Measurements from ENCODE around the gene STX18. TPM values are rescaled to one million over a fixed set of nuclear protein-coding genes. Genes with fewer than 3 reads are reported as not detected.
"Not testable (repeated sequence)": the region's sequence is repeated elsewhere in the genome, so short reads cannot be mapped to it uniquely, and the experiment has no call there.

STX18 gene
- total RNA-seq, 4 donors from 2014 or later: 17.8 to 25.4 (median 23.4) TPM

GRCh38 chr4:4575284-4576211 lies 33.7 kb upstream of the STX18 start:
- Histone ChIP-seq H3K27ac (peak overlapping the region in 3 of 4 donors; percentile 51 to 78 (median 75)), H3K9me3 (no peaks in the 10 kb centered on the region), H3K27me3 (no peaks in the 10 kb centered on the region), H3K4me3 (peak overlapping the region; percentile 67), H3K36me3 (no peaks in the 10 kb centered on the region), H3K4me1 (peaks cover 0 to 4% (median 0%) of the 10 kb centered on the region in 3 donors)
- ATAC-seq: peak; percentile 81
- 46 to 83% methylated on average over 6 to 10 of the region's 71 CpGs for WGBS, 2 donors (ENCODE audit: low coverage in 1 of 2)
- peak; percentile 20 to 67 (median 55) for TF ChIP-seq CTCF (IDR thresholded peaks at IDR 0.05)
- TF ChIP-seq POLR2A (IDR thresholded peaks at IDR 0.05): no peak
- TF ChIP-seq EP300 (IDR thresholded peaks at IDR 0.05): no peak

DNA sequence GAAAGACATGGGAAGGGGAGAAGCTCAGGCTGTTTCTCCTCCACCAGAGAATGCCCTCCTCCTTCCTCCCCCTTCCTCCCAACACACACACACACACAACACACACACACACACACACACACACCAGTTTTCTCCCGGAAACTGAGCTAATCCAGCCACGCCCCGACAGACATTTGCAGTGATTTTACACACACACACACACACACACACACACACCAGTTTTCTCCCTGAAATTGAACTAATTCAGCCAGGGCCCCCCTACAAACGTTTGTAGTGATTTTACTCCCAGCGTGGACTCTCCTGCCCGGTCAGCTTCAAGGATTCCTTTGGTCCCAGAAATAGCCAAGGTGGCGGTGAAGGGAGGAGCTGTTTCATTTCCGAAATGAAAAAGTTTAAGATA lies 32.9 kb upstream of the STX18 start:
- H3K36me3 ChIP-seq: no peaks in the 10 kb centered on the region
- peak; percentile 33 for ATAC-seq
- H3K4me1 ChIP-seq: peaks cover 0 to 4% (median 0%) of the 10 kb centered on the region in 3 donors
- no peaks in the 10 kb centered on the region for H3K27me3 ChIP-seq
- H3K4me3 ChIP-seq: peak overlapping the region; percentile 67
- no peak for TF ChIP-seq EP300 (IDR thresholded peaks at IDR 0.05)
- TF ChIP-seq POLR2A (IDR thresholded peaks at IDR 0.05): no peak
- TF ChIP-seq CTCF (IDR thresholded peaks at IDR 0.05): no peak
- no peak for TF ChIP-seq POLR2AphosphoS5 (IDR thresholded peaks at IDR 0.05)
- 3 to 17% methylated on average over 4 to 8 of the region's 8 CpGs for WGBS, 2 donors (ENCODE audit: low coverage in 1 of 2)
- no peaks in the 10 kb centered on the region for H3K9me3 ChIP-seq
- peak overlapping the region in 3 of 4 donors; percentile 51 to 78 (median 75) for H3K27ac ChIP-seq

DNA sequence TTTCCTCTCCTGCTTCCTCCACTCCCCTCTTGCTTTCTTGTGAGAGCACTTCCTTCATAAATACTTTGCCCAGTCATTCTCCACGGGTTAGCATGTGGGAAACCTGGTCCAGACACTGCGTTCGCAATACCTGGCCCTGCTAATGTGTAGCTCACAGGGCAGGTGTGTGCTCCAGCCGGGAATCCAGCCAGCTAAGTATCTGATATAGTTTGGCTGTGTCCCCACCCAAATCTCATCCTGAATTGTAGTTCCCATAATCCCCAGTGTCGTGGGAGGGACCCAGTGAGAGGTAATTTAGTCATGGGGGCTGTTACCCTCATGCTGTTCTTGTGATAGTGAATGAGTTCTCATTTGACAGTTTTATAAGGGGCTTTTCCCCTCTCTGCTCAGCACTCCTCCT lies 32.2 kb upstream of the STX18 start:
- ATAC-seq: no peak
- TF ChIP-seq EP300 (IDR thresholded peaks at IDR 0.05) (no peak), CTCF (IDR thresholded peaks at IDR 0.05) (no peak), POLR2AphosphoS5 (IDR thresholded peaks at IDR 0.05) (no peak), POLR2A (IDR thresholded peaks at IDR 0.05) (no peak)
- H3K4me3 ChIP-seq: no peak overlapping the region
- peaks cover 0 to 4% (median 0%) of the 10 kb centered on the region in 3 donors for H3K4me1 ChIP-seq
- no peaks in the 10 kb centered on the region for H3K27me3 ChIP-seq
- H3K36me3 ChIP-seq: no peaks in the 10 kb centered on the region
- H3K27ac ChIP-seq: no peak overlapping the region
- no peaks in the 10 kb centered on the region for H3K9me3 ChIP-seq
- WGBS, 2 donors (ENCODE audit: low coverage in 1 of 2): 89 to 92% methylated on average over 2 to 5 of the region's 5 CpGs

- 60 to 67% methylated on average over 1 to 2 of the region's 2 CpGs for WGBS, 2 donors (ENCODE audit: low coverage in 1 of 2)
- Histone ChIP-seq H3K27ac (no peak overlapping the region), H3K36me3 (no peaks in the 10 kb centered on the region), H3K27me3 (no peaks in the 10 kb centered on the region), H3K4me3 (no peak overlapping the region), H3K9me3 (no peaks in the 10 kb centered on the region), H3K4me1 (peaks cover 0 to 4% (median 0%) of the 10 kb centered on the region in 3 donors)
- no peak for TF ChIP-seq CTCF (IDR thresholded peaks at IDR 0.05)
- TF ChIP-seq POLR2A (IDR thresholded peaks at IDR 0.05): no peak
- no peak for TF ChIP-seq POLR2AphosphoS5 (IDR thresholded peaks at IDR 0.05)
- no peak for TF ChIP-seq EP300 (IDR thresholded peaks at IDR 0.05)
- no peak for ATAC-seq
Observed at GRCh38 chr4:4572821-4573220, 31.0 kb upstream of the STX18 start.

DNA sequence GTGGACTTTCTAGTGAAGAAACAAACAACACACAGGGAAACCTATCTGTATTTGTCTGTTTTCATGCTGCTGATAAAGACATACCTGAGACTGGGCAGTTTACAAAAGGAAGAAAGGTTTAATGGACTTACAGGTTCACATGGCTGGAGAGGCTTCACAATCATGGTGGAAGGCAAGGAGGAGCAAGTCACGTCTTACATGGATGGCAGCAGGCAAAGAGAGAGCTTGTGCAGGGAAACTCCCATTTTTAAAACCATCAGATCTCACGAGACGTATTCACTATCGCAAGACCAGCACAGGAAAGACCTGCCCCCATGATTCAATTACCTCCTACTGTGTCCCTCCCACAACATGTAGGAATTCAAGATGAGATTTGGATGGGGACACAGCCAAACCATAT lies 28.0 kb upstream of the STX18 start:
- not testable (repeated sequence) for ATAC-seq, H3K27ac ChIP-seq, H3K27me3 ChIP-seq, H3K36me3 ChIP-seq, H3K4me1 ChIP-seq, H3K4me3 ChIP-seq, H3K9me3 ChIP-seq
- WGBS, 2 donors (ENCODE audit: low coverage in 1 of 2): 96 to 100% methylated on average over 4 of the region's 4 CpGs
